ENCODE data around the gene SOX10. TPM values are rescaled to one million over a fixed set of nuclear protein-coding genes. Genes with fewer than 3 reads are reported as not detected.

The SOX10 gene
- total RNA-seq, 1 experiment from 2014 or later, result not detected

DNA sequence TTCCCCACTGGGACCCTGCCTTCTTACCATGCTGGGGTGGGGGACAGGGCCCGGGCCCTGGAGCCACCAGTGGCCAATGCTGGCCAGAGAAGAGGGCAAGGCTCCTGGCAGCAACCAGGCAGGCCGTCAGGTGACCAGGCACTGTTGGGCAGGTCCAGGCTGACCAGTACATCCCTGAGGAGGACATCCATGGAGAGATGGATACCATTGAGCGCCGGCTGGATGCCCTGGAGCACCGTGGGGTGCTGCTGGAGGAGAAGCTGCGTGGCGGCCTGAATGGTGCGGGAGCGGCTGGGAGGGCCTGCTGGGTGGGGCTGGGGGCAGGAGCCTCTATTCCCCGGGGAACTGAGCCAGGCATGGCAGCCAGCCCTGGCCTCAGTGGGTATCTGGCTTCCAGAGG lies 52.0 kb downstream of the SOX10 start:
- CTCF ChIA-PET, result interaction anchor here (0.8 kb wide), 1 partner anchor 26 kb away, joined by 3 read pairs; the partner anchor contains the start of gene MICALL1
- intact Hi-C loops (cut with micrococcal nuclease; ENCODE audit: unreplicated experiment), result loop anchor here (5.0 kb wide), 1 partner anchor 35 kb away; no protein-coding TSS in a partner anchor
- peaks cover 48% of the 10 kb centered on the region for H3K36me3 Mint-ChIP-seq (ENCODE audit: insufficient read depth, unreplicated experiment)

DNA sequence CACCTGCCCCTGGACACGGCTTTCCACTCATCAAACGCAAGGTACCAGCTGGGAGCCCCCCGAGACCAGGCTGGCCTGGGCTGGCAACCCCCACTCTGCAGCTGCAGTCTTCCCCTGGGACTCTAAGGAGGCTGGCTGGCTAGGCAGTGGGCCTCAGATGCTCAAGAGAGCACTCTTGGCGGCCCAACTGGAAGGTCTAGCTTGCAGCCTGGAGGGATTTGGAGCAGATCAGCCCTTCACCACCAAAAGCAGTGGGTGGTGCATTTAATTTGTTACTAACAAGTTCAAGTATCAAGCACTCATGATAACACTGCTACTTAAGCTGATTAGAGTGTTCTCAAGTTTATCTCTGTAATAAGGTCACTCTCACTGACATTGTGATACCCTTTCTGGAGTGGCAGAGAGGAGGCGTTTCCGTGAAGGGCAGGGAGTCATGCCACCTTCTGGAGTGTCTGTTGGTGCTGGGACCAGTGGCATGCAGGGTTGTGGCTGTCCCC lies 52.4 kb downstream of the SOX10 start:
- Mint-ChIP-seq H3K4me3 (ENCODE audit: unreplicated experiment) (no peak overlapping the region), H3K36me3 (ENCODE audit: insufficient read depth, unreplicated experiment) (peaks cover 43% of the 10 kb centered on the region), H3K9me3 (ENCODE audit: unreplicated experiment) (no peaks in the 10 kb centered on the region), H3K4me1 (ENCODE audit: low read depth, unreplicated experiment) (peaks cover 8% of the 10 kb centered on the region), H3K27me3 (ENCODE audit: insufficient read depth, unreplicated experiment) (no peaks in the 10 kb centered on the region), H3K27ac (ENCODE audit: unreplicated experiment) (peak overlapping the region; percentile 68)
- no peaks in the 10 kb centered on the region for H3K36me3 ChIP-seq (ENCODE audit: control insufficient read depth, insufficient read depth, low read length)
- H3K4me1 ChIP-seq, result no peaks in the 10 kb centered on the region
- DNase-seq, result no peak
- H3K9me3 ChIP-seq, result no peaks in the 10 kb centered on the region
- TF ChIP-seq CTCF (IDR thresholded peaks at IDR 0.05; ENCODE audit: insufficient read depth in 1 of 2, low read depth in 1 of 2, low read length in 1 of 2, severe bottlenecking in 1 of 2, unreplicated experiment in 1 of 2), result no peak
- no peaks in the 10 kb centered on the region for H3K27me3 ChIP-seq (replicated peaks; ENCODE audit: control insufficient read depth, insufficient read depth, low read length)
- H3K4me3 ChIP-seq (ENCODE audit: low read depth, low read length), result no peak overlapping the region
- ChIA-PET POLR2A (no interaction called here), CTCF (interaction anchor here (0.6 to 0.8 kb wide), 3 partner anchors 26 to 120 kb away, joined by 3 read pairs; partner anchors contain the start of gene MICALL1)
- BruUV-seq (replicated peaks), result no TSS peak
- intact Hi-C loops (cut with micrococcal nuclease; ENCODE audit: unreplicated experiment), result loop anchor here (5.0 kb wide), 1 partner anchor 35 kb away; no protein-coding TSS in a partner anchor

More for the DNA sequence above, 52.0 kb downstream of the SOX10 start:
- Mint-ChIP-seq H3K9me3 (ENCODE audit: unreplicated experiment) (no peaks in the 10 kb centered on the region), H3K4me3 (ENCODE audit: unreplicated experiment) (no peak overlapping the region), H3K4me1 (ENCODE audit: low read depth, unreplicated experiment) (peaks cover 8% of the 10 kb centered on the region), H3K27me3 (ENCODE audit: insufficient read depth, unreplicated experiment) (no peaks in the 10 kb centered on the region), H3K27ac (ENCODE audit: unreplicated experiment) (peak overlapping the region; percentile 68)
- DNase-seq, result no peak
- POLR2A ChIA-PET, result no interaction called here
- H3K36me3 ChIP-seq (ENCODE audit: control insufficient read depth, insufficient read depth, low read length), result no peaks in the 10 kb centered on the region
- H3K9me3 ChIP-seq, result no peaks in the 10 kb centered on the region
- TF ChIP-seq CTCF (IDR thresholded peaks at IDR 0.05; ENCODE audit: insufficient read depth in 1 of 2, low read depth in 1 of 2, low read length in 1 of 2, severe bottlenecking in 1 of 2, unreplicated experiment in 1 of 2), result no peak
- BruUV-seq (replicated peaks), result no TSS peak
- no peaks in the 10 kb centered on the region for H3K4me1 ChIP-seq
- no peaks in the 10 kb centered on the region for H3K27me3 ChIP-seq (replicated peaks; ENCODE audit: control insufficient read depth, insufficient read depth, low read length)
- no peak overlapping the region for H3K4me3 ChIP-seq (ENCODE audit: low read depth, low read length)

DNA sequence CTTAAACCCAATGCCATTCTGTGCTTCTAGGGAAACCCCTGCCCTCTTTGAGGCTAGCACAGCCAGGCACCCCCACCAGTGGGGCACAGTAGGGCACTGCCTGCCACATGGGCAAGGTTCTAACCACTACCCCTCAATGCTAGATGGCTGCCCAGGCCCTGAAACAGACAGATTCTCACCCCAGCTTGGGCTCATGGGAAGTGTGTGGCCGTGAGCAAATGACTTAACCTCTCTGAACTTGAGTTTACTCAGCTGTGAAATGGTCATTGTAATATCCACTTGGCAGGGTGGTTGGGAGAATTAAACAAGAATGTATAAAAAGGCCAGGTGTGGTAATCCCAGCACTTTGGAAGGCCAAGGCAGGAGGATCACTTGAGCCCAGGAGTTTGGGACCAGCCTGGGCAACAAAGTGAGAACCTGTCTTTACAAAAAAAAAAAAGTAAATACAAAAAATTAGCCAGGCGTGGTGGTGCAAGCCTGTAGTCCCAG lies 53.4 kb downstream of the SOX10 start:
- H3K4me1 ChIP-seq, result no peaks in the 10 kb centered on the region
- peaks cover 8% of the 10 kb centered on the region for H3K4me1 Mint-ChIP-seq (ENCODE audit: low read depth, unreplicated experiment)
- H3K4me3 Mint-ChIP-seq (ENCODE audit: unreplicated experiment), result no peak overlapping the region
- DNase-seq, result no peak
- intact Hi-C loops (cut with micrococcal nuclease; ENCODE audit: unreplicated experiment), result loop anchor here (5.0 kb wide), 1 partner anchor 36 kb away; no protein-coding TSS in a partner anchor
- no TSS peak for BruUV-seq (replicated peaks)
- no peak overlapping the region for H3K4me3 ChIP-seq (ENCODE audit: low read depth, low read length)
- H3K36me3 Mint-ChIP-seq (ENCODE audit: insufficient read depth, unreplicated experiment), result peaks cover 35% of the 10 kb centered on the region
- no peaks in the 10 kb centered on the region for H3K9me3 Mint-ChIP-seq (ENCODE audit: unreplicated experiment)
- no peak for TF ChIP-seq CTCF (IDR thresholded peaks at IDR 0.05; ENCODE audit: insufficient read depth in 1 of 2, low read depth in 1 of 2, low read length in 1 of 2, severe bottlenecking in 1 of 2, unreplicated experiment in 1 of 2)
- H3K36me3 ChIP-seq (ENCODE audit: control insufficient read depth, insufficient read depth, low read length), result no peaks in the 10 kb centered on the region
- no peaks in the 10 kb centered on the region for H3K9me3 ChIP-seq
- no peaks in the 10 kb centered on the region for H3K27me3 ChIP-seq (replicated peaks; ENCODE audit: control insufficient read depth, insufficient read depth, low read length)
- ChIA-PET CTCF (interaction anchor here (0.5 to 1.7 kb wide), 3 partner anchors 17 to 121 kb away, joined by 3 to 5 read pairs (median 5); no protein-coding TSS in a partner anchor), POLR2A (no interaction called here)
- H3K27me3 Mint-ChIP-seq (ENCODE audit: insufficient read depth, unreplicated experiment), result no peaks in the 10 kb centered on the region
- H3K27ac Mint-ChIP-seq (ENCODE audit: unreplicated experiment), result no peak overlapping the region

Measured in Caco-2 (cell line).